ENCODE measurements around the gene AQP4.

AQP4 gene

DNA sequence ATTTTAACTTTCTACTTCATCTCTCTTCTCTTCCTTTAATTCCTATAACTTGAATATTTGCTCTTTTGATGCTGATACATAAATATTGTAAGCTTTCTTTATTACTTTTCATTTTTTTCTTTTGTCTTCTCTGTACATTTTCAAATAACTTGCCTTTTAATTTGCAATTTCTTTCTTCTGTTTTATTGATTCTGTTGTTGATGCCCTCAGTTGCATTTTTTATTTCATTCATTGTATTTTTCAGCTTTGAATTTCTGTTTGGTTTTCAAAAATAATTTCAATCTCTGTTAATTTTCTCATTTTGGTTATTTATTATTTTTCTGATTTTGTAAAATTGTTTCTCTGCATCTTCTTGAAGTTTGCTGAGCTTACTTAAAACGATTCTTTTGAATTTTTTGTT lies 47.0 kb downstream of the AQP4 start:
- Histone ChIP-seq H3K14ac (ENCODE audit: low read length) (no peak overlapping the region), H2BK120ac (ENCODE audit: low read depth, low read length) (no peak overlapping the region)

DNA sequence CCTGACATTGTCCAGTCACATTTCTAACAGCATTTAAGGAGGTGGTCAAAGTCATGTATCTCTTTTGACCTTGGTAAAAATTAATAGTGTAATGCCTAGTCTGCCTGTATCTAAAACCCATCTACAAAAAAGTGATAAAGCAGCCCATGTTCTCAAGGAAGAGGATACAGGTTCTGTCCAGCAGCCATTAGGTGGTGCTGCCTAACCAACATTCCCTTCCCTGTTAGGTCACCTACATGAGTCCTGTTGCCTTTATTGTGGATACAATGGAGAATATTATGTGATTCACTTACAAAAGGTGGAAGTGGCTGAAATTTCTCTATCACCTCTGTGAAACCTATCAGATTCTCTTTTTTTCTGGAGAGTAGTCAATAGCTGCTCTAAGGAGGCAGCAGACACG lies 52.5 kb downstream of the AQP4 start:
- Histone ChIP-seq H3K9ac (ENCODE audit: low read depth, low read length, poor library complexity) (no peak overlapping the region), H3K4ac (ENCODE audit: low read length) (no peak overlapping the region), H3K14ac (ENCODE audit: low read length) (no peak overlapping the region), H4K8ac (ENCODE audit: low read depth, low read length) (no peak overlapping the region), H2BK15ac (ENCODE audit: low read length) (no peak overlapping the region), H3K4me2 (ENCODE audit: insufficient read depth, low read length, poor library complexity, severe bottlenecking) (no peak overlapping the region), H2BK5ac (ENCODE audit: low read length) (no peak overlapping the region), H3K79me1 (ENCODE audit: low read depth, low read length) (no peaks in the 10 kb centered on the region), H2BK120ac (ENCODE audit: low read depth, low read length) (no peak overlapping the region), H2BK12ac (ENCODE audit: low read length) (no peak overlapping the region), H3K4me1 (ENCODE audit: control insufficient read depth in 2 of 2, insufficient read depth in 1 of 2, low read depth in 1 of 2, low read length in 2 of 2) (no peaks in the 10 kb centered on the region), H3K9me3 (replicated peaks in 1 of 2; ENCODE audit: control insufficient read depth in 2 of 2, insufficient read depth in 1 of 2, low read depth in 1 of 2, low read length in 2 of 2) (peaks cover 0 to 7% of the 10 kb centered on the region in 2 donors), H3K27ac (replicated peaks; ENCODE audit: low read length) (no peak overlapping the region), H3K4me3 (ENCODE audit: low read length in 2 of 2) (no peak overlapping the region), H2AFZ (ENCODE audit: low read length) (peak overlapping the region; percentile 4), H3K27me3 (ENCODE audit: control insufficient read depth in 3 of 3, insufficient read depth in 3 of 3, low read depth in 1 of 3, low read length in 3 of 3) (no peaks in the 10 kb centered on the region), H4K91ac (ENCODE audit: low read depth, low read length, poor library complexity) (no peak overlapping the region), H2AK5ac (ENCODE audit: low read depth, low read length) (no peak overlapping the region), H3K23ac (ENCODE audit: low read depth, low read length, poor library complexity) (no peak overlapping the region), H3K36me3 (replicated peaks in 1 of 2; ENCODE audit: control insufficient read depth in 2 of 2, insufficient read depth in 2 of 2, low read length in 2 of 2) (no peaks in the 10 kb centered on the region), H3K18ac (ENCODE audit: low read length) (no peak overlapping the region)
- DNase-seq (ENCODE audit: low spot score), result no peak
- no CpG with 5 or more reads among the region's 1 CpG for WGBS, 2 donors (ENCODE audit: extremely low coverage in 2 of 2, insufficient read length in 2 of 2, insufficient replicate concordance in 1 of 2)

More for the DNA sequence above, 47.0 kb downstream of the AQP4 start:
- Histone ChIP-seq H3K4me3 (ENCODE audit: low read length in 2 of 2) (no peak overlapping the region), H3K4me2 (ENCODE audit: insufficient read depth, low read length, poor library complexity, severe bottlenecking) (no peak overlapping the region), H3K4me1 (ENCODE audit: control insufficient read depth in 2 of 2, insufficient read depth in 1 of 2, low read depth in 1 of 2, low read length in 2 of 2) (no peaks in the 10 kb centered on the region), H3K79me1 (ENCODE audit: low read depth, low read length) (no peaks in the 10 kb centered on the region), H3K9ac (ENCODE audit: low read depth, low read length, poor library complexity) (no peak overlapping the region), H2AFZ (ENCODE audit: low read length) (no peak overlapping the region), H2AK5ac (ENCODE audit: low read depth, low read length) (no peak overlapping the region), H3K27ac (replicated peaks; ENCODE audit: low read length) (no peak overlapping the region), H2BK5ac (ENCODE audit: low read length) (no peak overlapping the region), H4K91ac (ENCODE audit: low read depth, low read length, poor library complexity) (no peak overlapping the region), H2BK15ac (ENCODE audit: low read length) (no peak overlapping the region), H3K18ac (ENCODE audit: low read length) (no peak overlapping the region), H3K36me3 (replicated peaks in 1 of 2; ENCODE audit: control insufficient read depth in 2 of 2, insufficient read depth in 2 of 2, low read length in 2 of 2) (no peaks in the 10 kb centered on the region), H3K27me3 (ENCODE audit: control insufficient read depth in 3 of 3, insufficient read depth in 3 of 3, low read depth in 1 of 3, low read length in 3 of 3) (no peaks in the 10 kb centered on the region), H4K8ac (ENCODE audit: low read depth, low read length) (no peak overlapping the region), H2BK12ac (ENCODE audit: low read length) (no peak overlapping the region), H3K4ac (ENCODE audit: low read length) (no peak overlapping the region), H3K23ac (ENCODE audit: low read depth, low read length, poor library complexity) (no peak overlapping the region), H3K9me3 (replicated peaks in 1 of 2; ENCODE audit: control insufficient read depth in 2 of 2, insufficient read depth in 1 of 2, low read depth in 1 of 2, low read length in 2 of 2) (peaks cover 5 to 15% of the 10 kb centered on the region in 2 donors)
- no peak for DNase-seq (ENCODE audit: low spot score)
- WGBS, 2 donors (ENCODE audit: extremely low coverage in 2 of 2, insufficient read length in 2 of 2, insufficient replicate concordance in 1 of 2), result no CpG with 5 or more reads among the region's 1 CpG

DNA sequence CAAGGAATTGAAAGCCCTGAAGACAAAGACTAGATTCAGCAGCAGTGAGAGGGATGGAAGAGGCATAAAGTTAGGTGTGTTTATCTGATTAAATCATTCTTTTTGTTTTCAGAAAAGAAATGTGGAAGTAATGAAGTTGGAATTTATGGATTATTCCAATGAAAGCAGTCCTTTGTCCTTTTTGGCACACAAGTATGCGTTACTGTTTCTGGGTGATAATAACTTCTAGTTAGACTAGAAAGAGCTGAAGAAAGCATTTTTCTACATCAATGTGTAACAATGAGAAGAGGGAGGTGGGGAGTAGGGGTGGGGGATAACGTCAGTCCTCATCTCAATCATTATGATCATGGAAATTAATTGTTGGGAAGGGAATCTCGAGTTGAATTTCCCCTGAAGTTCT lies 53.0 kb downstream of the AQP4 start:
- Histone ChIP-seq H4K8ac (ENCODE audit: low read depth, low read length) (no peak overlapping the region), H3K27me3 (ENCODE audit: control insufficient read depth in 3 of 3, insufficient read depth in 3 of 3, low read depth in 1 of 3, low read length in 3 of 3) (no peaks in the 10 kb centered on the region), H2AK5ac (ENCODE audit: low read depth, low read length) (no peak overlapping the region), H3K79me1 (ENCODE audit: low read depth, low read length) (no peaks in the 10 kb centered on the region), H3K9ac (ENCODE audit: low read depth, low read length, poor library complexity) (no peak overlapping the region), H3K36me3 (replicated peaks in 1 of 2; ENCODE audit: control insufficient read depth in 2 of 2, insufficient read depth in 2 of 2, low read length in 2 of 2) (no peaks in the 10 kb centered on the region), H3K4ac (ENCODE audit: low read length) (no peak overlapping the region), H3K23ac (ENCODE audit: low read depth, low read length, poor library complexity) (no peak overlapping the region), H3K4me3 (ENCODE audit: low read length in 2 of 2) (no peak overlapping the region), H3K27ac (replicated peaks; ENCODE audit: low read length) (no peak overlapping the region), H2BK12ac (ENCODE audit: low read length) (no peak overlapping the region), H4K91ac (ENCODE audit: low read depth, low read length, poor library complexity) (no peak overlapping the region), H3K4me2 (ENCODE audit: insufficient read depth, low read length, poor library complexity, severe bottlenecking) (no peak overlapping the region), H2BK5ac (ENCODE audit: low read length) (no peak overlapping the region), H2AFZ (ENCODE audit: low read length) (peak overlapping the region; percentile 68), H2BK120ac (ENCODE audit: low read depth, low read length) (no peak overlapping the region), H3K9me3 (replicated peaks in 1 of 2; ENCODE audit: control insufficient read depth in 2 of 2, insufficient read depth in 1 of 2, low read depth in 1 of 2, low read length in 2 of 2) (peaks cover 0 to 4% of the 10 kb centered on the region in 2 donors), H3K4me1 (ENCODE audit: control insufficient read depth in 2 of 2, insufficient read depth in 1 of 2, low read depth in 1 of 2, low read length in 2 of 2) (no peaks in the 10 kb centered on the region), H2BK15ac (ENCODE audit: low read length) (no peak overlapping the region), H3K18ac (ENCODE audit: low read length) (no peak overlapping the region), H3K14ac (ENCODE audit: low read length) (no peak overlapping the region)
- no peak for DNase-seq (ENCODE audit: low spot score)
- WGBS, 2 donors (ENCODE audit: extremely low coverage in 2 of 2, insufficient read length in 2 of 2, insufficient replicate concordance in 1 of 2), result no CpG with 5 or more reads among the region's 3 CpGs

DNA sequence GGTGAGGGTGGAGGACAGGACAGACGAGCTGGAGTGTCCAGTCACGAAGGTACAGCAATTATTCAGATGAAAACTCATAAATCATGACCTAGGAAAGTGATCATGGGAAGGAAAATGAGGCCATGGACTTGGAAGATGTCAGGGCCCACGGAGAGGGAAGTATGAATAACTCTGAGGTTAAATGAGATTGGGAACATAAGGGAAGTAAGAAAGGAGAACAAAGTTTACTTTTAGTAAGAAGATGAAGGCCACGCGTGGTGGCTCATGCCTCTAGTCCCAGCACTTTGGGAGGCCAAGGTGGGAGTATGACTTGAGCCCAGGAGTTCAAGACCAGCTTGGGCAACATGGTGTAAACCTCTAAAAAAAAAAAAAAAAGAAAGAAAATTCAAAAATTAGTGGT lies 56.2 kb downstream of the AQP4 start:
- Histone ChIP-seq H2BK15ac (ENCODE audit: low read length) (no peak overlapping the region), H3K4me1 (ENCODE audit: control insufficient read depth in 2 of 2, insufficient read depth in 1 of 2, low read depth in 1 of 2, low read length in 2 of 2) (peaks cover 0 to 7% of the 10 kb centered on the region in 2 donors), H3K4me2 (ENCODE audit: insufficient read depth, low read length, poor library complexity, severe bottlenecking) (no peak overlapping the region), H4K91ac (ENCODE audit: low read depth, low read length, poor library complexity) (no peak overlapping the region), H2BK12ac (ENCODE audit: low read length) (no peak overlapping the region), H2AFZ (ENCODE audit: low read length) (no peak overlapping the region), H3K36me3 (replicated peaks in 1 of 2; ENCODE audit: control insufficient read depth in 2 of 2, insufficient read depth in 2 of 2, low read length in 2 of 2) (no peaks in the 10 kb centered on the region), H4K8ac (ENCODE audit: low read depth, low read length) (no peak overlapping the region), H3K9ac (ENCODE audit: low read depth, low read length, poor library complexity) (no peak overlapping the region), H3K27me3 (ENCODE audit: control insufficient read depth in 3 of 3, insufficient read depth in 3 of 3, low read depth in 1 of 3, low read length in 3 of 3) (no peaks in the 10 kb centered on the region), H3K27ac (replicated peaks; ENCODE audit: low read length) (no peak overlapping the region), H3K4ac (ENCODE audit: low read length) (no peak overlapping the region), H3K23ac (ENCODE audit: low read depth, low read length, poor library complexity) (no peak overlapping the region), H2BK5ac (ENCODE audit: low read length) (no peak overlapping the region), H3K4me3 (ENCODE audit: low read length in 2 of 2) (no peak overlapping the region), H3K9me3 (replicated peaks in 1 of 2; ENCODE audit: control insufficient read depth in 2 of 2, insufficient read depth in 1 of 2, low read depth in 1 of 2, low read length in 2 of 2) (peaks cover 0 to 4% of the 10 kb centered on the region in 2 donors), H2BK120ac (ENCODE audit: low read depth, low read length) (no peak overlapping the region), H3K79me1 (ENCODE audit: low read depth, low read length) (no peaks in the 10 kb centered on the region), H3K14ac (ENCODE audit: low read length) (no peak overlapping the region), H3K18ac (ENCODE audit: low read length) (no peak overlapping the region), H2AK5ac (ENCODE audit: low read depth, low read length) (no peak overlapping the region)
- WGBS, 2 donors (ENCODE audit: extremely low coverage in 2 of 2, insufficient read length in 2 of 2, insufficient replicate concordance in 1 of 2), result no CpG with 5 or more reads among the region's 5 CpGs
- DNase-seq (ENCODE audit: low spot score), result no peak
